ENCODE results near the gene PDCD10.

DNA sequence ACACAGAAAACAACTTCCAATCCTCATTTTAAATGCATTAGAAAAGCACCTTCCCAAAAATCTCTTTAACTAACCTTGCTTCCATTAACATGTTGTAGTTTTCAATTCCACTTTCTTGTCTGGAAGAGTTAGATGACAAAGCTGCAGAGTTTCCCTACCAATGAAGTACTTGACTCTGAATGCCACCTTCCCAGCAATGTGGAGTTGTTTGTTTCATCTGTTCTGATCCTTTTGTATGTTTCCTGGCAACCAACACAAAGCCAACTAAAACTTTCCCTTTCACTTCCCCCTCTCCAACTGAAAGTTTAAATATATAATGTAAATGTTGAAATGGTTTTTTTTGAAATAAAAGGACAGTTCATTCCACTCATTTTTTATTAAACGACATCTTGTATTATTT is 80.9 kb downstream of the PDCD10 start, which contains the start of gene WDR49:
- TF ChIP-seq EP300 (IDR thresholded peaks at IDR 0.05) (no peak), POLR2A (IDR thresholded peaks at IDR 0.05) (no peak)
- TF ChIP-seq, protein P1, sequence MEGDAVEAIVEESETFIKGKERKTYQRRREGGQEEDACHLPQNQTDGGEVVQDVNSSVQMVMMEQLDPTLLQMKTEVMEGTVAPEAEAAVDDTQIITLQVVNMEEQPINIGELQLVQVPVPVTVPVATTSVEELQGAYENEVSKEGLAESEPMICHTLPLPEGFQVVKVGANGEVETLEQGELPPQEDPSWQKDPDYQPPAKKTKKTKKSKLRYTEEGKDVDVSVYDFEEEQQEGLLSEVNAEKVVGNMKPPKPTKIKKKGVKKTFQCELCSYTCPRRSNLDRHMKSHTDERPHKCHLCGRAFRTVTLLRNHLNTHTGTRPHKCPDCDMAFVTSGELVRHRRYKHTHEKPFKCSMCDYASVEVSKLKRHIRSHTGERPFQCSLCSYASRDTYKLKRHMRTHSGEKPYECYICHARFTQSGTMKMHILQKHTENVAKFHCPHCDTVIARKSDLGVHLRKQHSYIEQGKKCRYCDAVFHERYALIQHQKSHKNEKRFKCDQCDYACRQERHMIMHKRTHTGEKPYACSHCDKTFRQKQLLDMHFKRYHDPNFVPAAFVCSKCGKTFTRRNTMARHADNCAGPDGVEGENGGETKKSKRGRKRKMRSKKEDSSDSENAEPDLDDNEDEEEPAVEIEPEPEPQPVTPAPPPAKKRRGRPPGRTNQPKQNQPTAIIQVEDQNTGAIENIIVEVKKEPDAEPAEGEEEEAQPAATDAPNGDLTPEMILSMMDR (IDR thresholded peaks at IDR 0.05): no peak
